GM10847 (cell line): Measurements from ENCODE around the gene PRR16.

Experiments
- POLR2A ChIP-seq: IDR thresholded peaks from 2 replicates; pipeline ENCODE4 v1.6.1; 2011; ENCODE audit not compliant: insufficient read length; ENCODE audit errors: extremely low read depth

PRR16 gene

DNA sequence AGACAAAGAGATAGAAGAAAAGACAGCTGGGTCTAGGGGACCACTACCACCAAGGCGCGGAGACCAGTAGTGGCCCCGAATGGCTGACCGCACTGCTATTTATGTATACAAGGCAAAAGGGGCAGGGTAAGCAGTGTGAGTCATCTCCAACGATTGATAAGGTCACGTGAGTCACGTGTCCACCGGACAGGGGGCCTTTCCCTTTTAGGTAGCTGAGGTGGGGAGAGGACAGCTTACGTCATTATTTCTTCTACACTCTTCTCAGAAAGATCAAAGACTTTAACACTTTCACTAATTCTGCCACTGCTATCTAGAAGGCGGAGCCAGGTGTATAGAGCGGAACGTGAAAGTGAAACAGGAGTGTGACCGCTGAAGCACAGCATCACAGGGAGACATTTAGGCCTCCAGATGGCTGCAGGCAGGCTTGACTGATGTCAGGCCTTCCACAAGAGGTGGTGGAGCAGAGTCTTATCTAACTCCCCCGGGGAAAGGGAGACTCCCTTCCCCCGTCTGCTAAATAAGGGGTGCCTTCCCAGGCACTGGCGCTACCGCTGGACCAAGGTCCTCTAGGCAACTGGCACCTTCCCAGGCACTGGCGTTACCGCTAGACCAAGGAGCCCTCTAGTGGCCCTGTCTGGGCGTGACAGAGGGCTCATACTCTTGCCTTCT, 6.1 kb upstream of the PRR16 start:
- no peak for TF ChIP-seq POLR2A

DNA sequence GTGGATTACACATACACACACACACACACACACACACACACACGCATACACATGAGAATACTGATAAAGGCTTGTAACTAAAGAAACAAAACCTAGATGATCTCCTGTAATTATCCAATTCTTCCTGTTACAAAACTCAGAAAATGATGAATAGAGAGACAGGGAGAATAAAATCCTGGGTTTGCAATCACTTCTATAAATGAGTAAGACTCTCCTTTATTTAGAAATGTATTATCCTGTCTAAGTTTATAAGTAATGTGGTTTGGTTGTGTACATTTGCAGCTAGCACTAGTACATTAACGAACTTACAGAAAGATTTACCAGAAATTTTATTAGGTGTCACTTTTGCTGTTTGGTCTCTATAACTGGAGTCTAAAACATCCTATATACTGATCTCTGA, 2.8 kb upstream of the PRR16 start:
- no peak for TF ChIP-seq POLR2A

GRCh38 chr5:120463006-120463680, 957 bp upstream of the PRR16 start:
- TF ChIP-seq POLR2A = no peak

DNA sequence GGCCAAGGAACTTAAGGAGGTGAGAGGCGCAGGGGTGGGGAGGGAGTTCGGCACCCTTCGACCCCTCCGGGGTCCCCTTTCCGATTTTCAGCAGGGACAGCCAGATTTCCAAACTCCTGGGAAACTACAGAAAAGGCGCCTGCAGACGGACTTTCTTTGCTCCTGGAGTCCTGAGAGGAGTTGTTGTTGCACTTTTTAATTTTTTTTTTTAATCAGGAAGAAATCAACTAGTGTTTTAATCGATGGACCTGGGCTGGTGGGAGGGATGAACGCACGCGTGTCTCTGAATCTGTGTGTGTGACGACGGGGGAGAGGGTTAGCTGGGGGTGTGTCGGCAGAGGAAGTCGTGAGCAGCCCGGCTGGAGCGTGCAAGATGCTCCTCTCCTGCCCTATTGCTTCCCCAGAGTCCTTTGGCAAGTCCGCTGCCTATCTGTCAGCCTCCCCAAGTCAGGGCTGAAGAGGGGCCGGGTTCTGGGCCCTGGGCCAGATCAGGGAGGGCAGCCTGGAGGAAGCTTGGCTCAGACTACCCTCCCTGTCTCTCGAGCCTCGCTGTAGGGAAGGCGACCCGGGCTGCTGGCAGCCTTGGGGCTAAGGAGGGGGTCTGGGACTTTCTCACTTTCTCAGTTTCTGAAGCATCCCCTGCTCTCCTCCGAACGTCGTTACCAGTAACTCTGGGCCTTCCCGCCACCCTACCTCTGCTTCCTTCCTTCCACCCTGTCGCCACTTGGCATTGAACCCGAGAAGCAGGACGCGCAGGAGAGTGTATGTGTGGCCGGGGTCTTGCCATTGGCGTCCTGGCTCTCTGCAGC, 731 bp downstream of the PRR16 start:
- no peak for TF ChIP-seq POLR2A

GRCh38 chr5:120465436-120465961, 1.4 kb downstream of the PRR16 start:
- TF ChIP-seq POLR2A = no peak

- no peak for TF ChIP-seq POLR2A
These were observed 2.4 kb downstream of the PRR16 start for GRCh38 chr5:120466341-120467006.

DNA sequence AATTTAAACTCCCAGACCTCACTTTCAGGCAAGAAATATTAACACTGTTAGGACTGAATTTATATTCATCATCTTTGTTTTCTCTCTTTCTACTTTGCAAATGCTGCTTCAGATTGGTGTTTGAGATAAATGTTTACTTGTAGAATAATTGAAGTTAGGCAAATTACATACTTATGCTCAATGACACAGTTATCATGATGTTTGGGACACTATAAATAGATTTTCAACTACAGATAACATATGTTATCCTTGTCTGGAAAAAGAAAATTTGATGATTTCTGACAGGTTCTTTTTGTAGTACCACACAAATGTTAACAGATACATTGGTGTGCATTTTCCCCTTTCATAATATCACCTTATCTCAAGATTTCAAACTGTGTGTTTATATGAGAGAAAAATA, 7.9 kb downstream of the PRR16 start:
- no peak for TF ChIP-seq POLR2A

DNA sequence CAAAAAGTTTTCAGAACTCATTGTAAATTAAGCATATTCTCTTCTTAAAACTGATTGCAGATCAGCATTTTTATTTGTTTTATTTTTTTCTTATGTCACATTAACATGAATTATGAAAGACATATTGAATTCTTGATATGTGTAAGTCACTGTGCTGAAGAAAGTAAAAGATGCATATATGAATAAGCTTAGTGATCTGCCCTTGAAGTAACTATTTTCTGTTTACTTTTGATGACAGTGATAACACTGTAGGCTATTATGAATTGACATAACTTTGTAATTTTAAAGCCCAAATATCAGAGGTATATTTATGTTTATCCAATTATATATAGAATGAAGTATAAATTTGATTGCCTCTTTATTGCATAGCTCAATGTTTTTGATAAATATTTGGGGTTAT, 8.8 kb downstream of the PRR16 start:
- no peak for TF ChIP-seq POLR2A

DNA sequence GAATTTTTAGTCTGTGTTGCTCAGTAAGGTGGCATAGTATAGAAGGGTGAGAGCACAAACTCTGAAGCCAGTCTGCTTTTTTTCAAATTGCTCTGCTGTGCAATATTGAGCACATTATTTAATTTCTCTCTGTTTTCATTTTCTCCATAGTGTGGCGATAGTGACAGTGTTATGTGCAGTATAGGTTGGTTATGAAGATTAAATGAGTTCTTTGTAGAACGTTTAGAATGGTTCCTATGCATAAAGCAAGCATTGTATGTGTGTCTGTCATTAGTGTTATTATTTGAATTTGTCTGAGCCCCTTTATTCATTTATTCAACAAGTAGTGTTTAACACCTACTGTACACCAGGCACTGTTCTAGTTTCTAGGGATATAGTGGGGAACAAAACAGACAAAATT, 9.2 kb downstream of the PRR16 start:
- TF ChIP-seq POLR2A = no peak

- TF ChIP-seq POLR2A = no peak
These were observed 12.0 kb downstream of the PRR16 start for GRCh38 chr5:120476063-120476462.

DNA sequence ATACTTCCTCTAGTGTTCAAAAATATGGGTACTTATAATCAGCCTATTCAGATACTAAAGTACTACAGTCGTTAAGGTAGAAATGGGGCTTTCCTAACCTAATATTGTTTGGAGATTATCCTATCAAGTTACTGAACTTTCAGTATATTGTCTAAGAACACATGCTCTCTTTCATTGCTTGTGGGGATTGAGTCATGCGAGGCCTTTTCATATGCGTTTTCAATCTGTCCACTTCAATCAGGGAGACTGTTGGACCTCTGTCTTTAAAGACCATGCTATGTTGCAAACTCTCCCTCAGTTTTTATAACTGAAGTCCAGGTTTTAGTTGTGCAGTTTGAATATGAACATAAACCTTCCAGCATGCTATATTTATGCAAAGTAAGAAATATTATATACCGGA, 15.0 kb downstream of the PRR16 start:
- TF ChIP-seq POLR2A = no peak

- TF ChIP-seq POLR2A = no peak
These were observed 35.9 kb downstream of the PRR16 start for GRCh38 chr5:120499876-120500563.

GRCh38 chr5:120502531-120502930, 38.4 kb downstream of the PRR16 start:
- no peak for TF ChIP-seq POLR2A

GRCh38 chr5:120503341-120503740, 39.2 kb downstream of the PRR16 start:
- no peak for TF ChIP-seq POLR2A

- no peak for TF ChIP-seq POLR2A
These were observed 40.0 kb downstream of the PRR16 start for GRCh38 chr5:120504057-120504456.
